ENCODE results near the gene PARD6G.
"Not testable (repeated sequence)": the region's sequence is repeated elsewhere in the genome, so short reads cannot be mapped to it uniquely, and the experiment has no call there.

PARD6G gene

GRCh38 chr18:80247393-80247841 is at the start of gene PARD6G:
TSS of gene PARD6G (minus strand) at chr18:80247514. CDS start at chr18:80247348, 166 bp downstream.
- peak; percentile 78 for DNase-seq

- not testable (repeated sequence) for DNase-seq
Measured at GRCh38 chr18:80262241-80263033, 15.1 kb upstream of the PARD6G start.

- no peak for DNase-seq
Measured at GRCh38 chr18:80259610-80260009, 12.3 kb upstream of the PARD6G start.

- no peak for DNase-seq
Measured at GRCh38 chr18:80258640-80259039, 11.3 kb upstream of the PARD6G start.

GRCh38 chr18:80257579-80258543 is 10.5 kb upstream of the PARD6G start:
- DNase-seq: peak; percentile 46

GRCh38 chr18:80254971-80255500 is 7.7 kb upstream of the PARD6G start:
- no peak for DNase-seq

GRCh38 chr18:80253871-80254492 is 6.7 kb upstream of the PARD6G start:
- no peak for DNase-seq

- DNase-seq: no peak
Measured at GRCh38 chr18:80253236-80253635, 5.9 kb upstream of the PARD6G start.

- no peak for DNase-seq
Measured at GRCh38 chr18:80252136-80252535, 4.8 kb upstream of the PARD6G start.

GRCh38 chr18:80251700-80252099 is 4.4 kb upstream of the PARD6G start:
- DNase-seq: no peak

GRCh38 chr18:80250740-80251364 is 3.5 kb upstream of the PARD6G start:
- DNase-seq: no peak

GRCh38 chr18:80249217-80250093 is 2.1 kb upstream of the PARD6G start:
- DNase-seq: no peak

GRCh38 chr18:80246445-80247392 is 595 bp downstream of the PARD6G start:
- DNase-seq: peak; percentile 81

GRCh38 chr18:80245781-80246444 is 1.4 kb downstream of the PARD6G start:
- DNase-seq: peak; percentile 64

GRCh38 chr18:80244956-80245730 is 2.2 kb downstream of the PARD6G start:
- DNase-seq: peak; percentile 32

GRCh38 chr18:80244167-80244566 is 3.1 kb downstream of the PARD6G start:
- no peak for DNase-seq

GRCh38 chr18:80243204-80243603 is 4.1 kb downstream of the PARD6G start:
- DNase-seq: no peak

- DNase-seq: no peak
Measured at GRCh38 chr18:80241919-80242777, 5.2 kb downstream of the PARD6G start.
